DLD1 (cell line): ENCODE results near the gene MPC2.
"Not testable (repeated sequence)": the region's sequence is repeated elsewhere in the genome, so short reads cannot be mapped to it uniquely, and the experiment has no call there.

Source experiments
- in situ Hi-C: cut with HindIII; loops from 2 replicates; pipeline ENCODE4 v1.10.0; 2017; ENCODE audit warnings: low sequenced_read_pairs

Gene MPC2

DNA sequence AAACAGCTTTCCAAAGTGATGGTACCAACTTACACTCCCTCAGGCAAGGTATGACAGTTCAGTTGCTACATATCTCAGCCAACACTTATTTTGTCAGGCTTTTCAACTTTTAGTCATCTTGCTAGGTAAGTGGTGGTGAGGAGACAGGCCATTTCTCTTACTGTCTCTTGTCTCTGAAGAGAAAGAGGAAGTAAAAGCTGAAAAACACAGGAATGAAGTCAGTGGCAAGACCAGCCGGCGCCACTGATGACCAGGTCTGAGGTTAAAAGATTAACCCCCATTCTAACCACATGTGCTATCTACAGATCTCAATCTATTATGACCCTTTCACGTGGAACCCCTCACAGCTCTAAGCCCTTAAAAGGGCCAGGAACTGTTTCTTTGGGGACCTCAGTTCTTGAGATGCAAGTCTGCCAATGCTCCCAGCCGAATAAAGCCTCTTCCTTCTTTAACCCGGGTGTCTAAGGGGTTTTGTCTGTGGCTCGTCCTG lies 27.1 kb downstream of the MPC2 start:
- in situ Hi-C loops = no loop called here

DNA sequence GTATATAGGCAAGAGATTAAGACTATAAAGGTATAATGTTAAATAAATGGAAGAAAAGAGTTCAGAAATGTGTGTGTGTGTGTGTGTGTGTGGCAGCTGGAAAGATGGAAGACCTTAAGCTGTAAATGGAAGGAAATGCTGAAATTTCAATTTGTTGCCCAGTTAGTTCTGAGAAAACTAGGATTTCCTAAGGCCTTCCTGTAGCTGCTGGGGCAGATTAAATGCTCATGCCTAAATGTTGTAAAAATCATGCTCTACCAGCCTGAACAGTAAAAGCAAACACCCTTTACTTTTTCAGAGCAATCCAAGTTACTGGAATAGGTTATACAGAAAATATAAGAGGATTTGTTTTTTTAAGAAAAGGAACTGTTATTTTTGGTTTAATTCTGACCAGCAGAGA lies 31.2 kb downstream of the MPC2 start:
- in situ Hi-C loops = no loop called here

DNA sequence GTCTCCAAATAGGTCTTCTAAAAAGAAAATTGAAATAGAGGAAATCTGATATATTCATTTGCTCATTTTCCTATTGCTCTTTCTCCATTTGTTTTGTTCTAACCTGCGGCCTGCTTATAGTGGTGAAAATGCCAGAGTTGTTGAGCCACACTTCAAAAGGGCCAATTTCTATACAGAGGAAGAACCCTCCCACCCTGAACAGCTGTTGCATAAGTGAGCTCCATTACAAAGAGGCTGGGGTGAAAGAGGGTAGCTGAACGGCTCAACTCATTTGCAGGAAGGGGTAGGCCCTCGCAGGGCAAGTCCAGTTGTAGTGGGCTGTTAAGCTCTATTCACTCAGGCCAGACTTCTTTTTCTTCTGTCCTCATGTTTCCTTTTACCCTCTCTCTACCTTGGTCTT lies 31.7 kb downstream of the MPC2 start:
- in situ Hi-C loops = no loop called here

DNA sequence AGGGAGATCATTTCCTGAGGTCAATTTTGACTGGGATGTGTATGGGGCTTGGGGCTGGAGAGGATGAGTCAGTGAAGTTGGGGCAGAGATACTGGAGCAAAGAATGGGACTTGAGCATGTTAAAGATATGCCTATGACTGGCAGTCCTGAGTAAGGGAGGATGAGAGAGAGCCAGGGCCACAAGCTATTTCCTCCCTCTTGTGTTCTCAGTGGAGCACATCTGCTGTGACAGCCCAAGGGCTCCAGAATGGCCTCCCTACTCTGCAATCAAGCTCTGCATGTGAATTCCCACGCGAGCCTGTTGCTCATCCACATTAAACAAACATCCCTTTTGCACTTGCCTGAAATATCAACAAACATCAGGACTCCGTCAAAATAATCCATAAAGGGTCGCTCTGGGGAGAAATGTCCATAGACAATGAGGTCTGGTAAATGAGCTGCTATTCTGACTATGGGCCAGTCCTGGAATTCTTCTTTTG lies 32.2 kb downstream of the MPC2 start:
- in situ Hi-C loops = no loop called here

DNA sequence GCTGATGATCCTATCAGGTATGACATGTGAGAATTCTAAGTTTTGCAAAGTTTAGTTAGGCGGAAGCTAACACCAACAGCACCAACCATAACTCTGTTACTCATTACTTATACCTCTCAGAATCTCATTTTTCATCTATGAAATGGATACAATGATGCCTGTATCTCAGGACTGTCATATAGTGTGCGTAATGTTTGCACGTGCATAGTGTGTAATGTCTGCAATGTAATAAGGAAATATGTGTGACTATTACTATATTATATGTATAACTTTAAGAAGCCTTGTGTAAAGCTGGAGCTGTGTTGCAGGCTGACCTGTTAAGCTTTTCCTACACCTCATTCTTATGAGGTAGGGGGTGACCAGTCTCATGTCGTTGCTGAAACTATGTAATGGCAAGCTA lies 36.0 kb downstream of the MPC2 start:
- in situ Hi-C loops = no loop called here

DNA sequence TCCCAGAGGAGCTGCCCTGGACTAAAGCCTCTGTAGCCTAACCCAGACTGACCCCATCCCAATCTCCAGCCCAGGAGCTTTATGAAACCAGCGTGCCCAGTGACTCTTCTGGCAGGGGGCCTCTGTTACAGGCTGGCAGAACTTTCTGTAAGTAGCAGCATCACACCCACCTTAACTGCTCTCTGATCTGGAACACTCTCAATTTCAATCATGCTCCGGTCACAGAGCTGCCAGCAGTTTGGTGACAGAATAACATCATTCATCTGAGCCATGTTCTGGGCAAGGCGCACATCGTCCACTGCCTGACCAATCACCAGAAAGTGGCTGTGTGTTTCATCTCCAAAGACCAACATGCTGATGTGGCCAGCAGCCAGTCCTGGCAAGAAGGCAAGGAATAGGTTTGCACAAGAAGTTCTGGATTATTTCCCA lies 37.6 kb downstream of the MPC2 start:
- in situ Hi-C loops = no loop called here

DNA sequence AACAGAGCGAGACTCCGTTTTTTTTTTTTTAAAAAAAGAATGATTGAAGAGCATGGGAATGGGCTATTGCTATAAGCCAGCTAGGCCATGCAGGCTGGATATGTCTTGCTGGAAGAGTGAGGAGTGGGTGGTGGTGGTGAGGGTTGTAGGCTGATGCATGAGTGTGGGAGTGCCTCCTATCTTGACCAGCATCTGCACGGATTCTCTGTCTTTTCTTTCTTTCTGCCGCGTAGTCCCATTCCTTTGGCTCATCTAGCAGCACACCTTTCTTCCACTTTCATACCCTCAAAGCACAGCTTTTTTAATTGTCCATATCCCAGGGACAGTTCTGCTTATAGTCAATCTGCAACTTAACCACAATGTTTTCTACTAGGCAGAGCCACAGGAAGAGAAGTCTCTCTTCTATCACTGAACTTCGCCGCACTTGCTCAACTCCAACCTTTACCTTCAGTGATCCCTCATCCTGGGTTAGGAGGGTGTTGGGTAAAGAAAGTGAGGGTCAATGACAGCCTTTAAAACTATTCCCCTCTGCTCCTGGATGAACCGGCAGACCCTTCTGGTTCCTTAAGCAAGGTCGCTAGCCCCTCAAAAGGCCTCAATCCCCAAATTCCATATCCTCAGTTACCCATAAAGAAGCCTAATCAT lies 38.2 kb downstream of the MPC2 start:
- in situ Hi-C loops = no loop called here

DNA sequence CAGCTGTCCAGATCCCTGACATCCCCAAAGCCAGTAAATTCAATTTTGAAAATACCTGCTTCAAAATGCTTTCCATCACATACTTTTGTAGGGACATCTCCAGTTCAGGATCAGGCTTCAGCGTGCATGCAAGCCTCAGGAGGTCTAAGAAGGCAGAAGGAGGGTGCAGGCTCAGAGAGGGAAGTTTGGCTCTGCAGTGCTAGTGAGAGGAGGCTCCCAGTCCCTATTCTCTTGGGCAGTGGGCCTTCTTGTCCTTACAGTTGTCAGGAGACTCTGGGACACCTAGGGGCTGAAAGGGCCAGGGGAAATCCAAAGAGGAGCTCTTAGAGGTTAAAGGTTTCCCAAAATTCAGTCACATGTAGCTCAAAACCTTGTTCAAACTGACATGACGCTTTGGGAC lies 43.1 kb downstream of the MPC2 start:
- in situ Hi-C loops = no loop called here

DNA sequence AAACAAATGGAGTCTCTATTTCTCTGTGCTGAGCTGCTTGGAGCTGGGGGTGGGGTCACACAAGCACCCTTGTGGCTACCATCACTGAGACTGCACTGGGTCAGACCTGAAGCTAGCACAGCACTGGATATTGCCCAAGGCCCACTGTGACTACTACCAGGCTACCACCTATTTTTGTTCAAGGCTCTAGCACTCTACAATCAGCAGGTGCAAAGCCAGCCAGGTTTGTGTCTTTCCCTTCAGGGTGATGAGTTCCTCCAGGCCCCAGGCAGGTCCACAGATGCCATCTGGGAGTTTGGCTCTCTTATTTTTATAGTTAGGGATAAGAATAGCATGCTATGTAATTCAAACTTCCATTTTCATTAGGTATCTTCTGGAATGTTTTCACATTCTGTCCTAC lies 46.5 kb downstream of the MPC2 start:
- in situ Hi-C loops = no loop called here

DNA sequence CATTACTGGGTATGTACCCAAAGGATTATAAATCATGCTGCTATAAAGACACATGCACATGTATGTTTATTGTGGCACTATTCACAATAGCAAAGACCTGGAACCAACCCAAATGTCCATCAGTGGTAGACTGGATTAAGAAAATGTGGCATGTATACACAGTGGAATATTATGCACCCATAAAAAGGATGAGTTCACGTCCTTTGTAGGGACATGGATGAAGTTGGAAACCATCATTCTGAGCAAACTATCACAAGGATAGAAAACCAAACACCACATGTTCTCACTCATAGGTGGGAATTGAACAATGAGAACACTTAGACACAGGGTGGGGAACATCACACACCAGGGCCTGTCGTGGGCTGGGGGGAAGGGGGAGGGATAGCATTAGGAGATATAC lies 49.7 kb downstream of the MPC2 start:
- in situ Hi-C loops = not testable (repeated sequence)

DNA sequence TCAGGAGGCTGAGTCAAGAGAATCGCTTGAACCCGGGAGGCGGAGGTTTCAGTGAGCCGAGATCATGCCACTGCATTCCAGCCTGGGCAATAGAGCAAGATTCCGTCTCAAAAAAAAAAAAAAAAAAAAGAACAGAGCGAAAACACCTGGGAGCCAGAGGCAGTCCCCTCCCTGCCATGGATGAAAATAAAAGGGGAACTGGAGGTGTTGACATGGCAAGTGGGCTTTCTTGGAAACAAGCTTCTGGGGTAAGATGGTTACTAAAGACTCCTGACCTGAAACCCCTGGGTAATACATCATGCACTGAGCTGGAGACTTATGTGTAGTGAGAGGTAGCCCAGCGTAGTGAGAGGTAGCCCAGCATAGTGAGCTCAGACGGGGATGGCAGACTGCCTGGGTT lies 54.5 kb downstream of the MPC2 start:
- in situ Hi-C loops = no loop called here

DNA sequence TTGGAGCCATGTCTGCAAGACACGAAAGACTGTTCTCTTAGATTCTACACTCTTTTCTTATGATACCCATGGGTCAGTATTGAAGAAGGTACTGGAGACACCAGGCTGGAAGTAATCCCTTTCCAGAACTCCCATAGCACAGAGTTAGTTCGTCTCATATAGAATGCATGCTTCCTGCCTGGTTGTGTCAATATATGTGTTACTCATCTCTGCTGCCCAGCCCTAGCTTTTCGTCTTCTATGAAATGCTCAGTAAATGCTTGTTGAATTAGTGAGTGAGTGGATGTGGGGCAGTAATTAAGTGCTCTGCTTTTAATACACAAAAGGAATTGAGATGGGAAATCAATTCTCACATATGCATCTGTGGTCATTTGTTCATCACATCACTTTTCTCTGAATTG lies 55.1 kb downstream of the MPC2 start:
- in situ Hi-C loops = no loop called here

DNA sequence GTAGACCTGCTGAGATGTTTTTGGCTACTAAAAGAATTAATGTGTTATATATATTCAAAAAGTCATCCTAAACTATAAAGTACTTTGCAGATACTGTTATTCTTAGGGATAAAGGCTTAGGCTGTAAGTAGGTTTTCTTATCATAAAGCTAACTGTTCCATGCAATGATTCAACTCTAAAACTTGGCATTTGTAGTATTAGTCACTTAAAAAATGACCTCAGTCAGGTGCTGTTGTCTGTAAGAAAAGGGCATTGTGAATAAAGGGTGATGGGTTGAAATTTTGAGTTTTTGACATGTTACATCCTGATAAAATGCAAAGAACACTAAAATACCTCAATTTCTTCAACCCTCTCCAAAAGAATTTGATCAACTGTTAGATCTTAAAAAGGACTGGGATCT lies 55.8 kb downstream of the MPC2 start:
- in situ Hi-C loops = no loop called here

DNA sequence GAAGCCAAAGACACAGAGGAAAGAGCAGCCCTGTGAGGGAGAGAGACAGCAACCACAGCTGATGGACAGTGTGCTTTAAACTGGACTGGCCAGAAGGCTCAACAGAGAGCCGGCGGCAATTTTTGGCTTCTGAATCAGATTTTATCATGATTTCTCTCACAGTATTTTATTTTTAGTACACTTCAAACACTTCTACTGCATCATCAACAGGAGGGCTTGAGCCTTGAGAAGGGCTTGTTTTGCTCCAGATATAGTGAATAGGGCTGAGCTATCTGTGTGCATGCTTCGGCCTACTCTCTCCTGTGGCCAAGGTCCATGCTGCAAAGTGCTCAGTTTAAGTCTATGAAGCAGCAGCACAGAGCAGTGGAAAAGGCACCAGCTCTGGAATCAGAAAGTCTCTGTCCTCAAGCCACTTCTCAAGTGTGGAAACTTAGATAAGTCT lies 56.3 kb downstream of the MPC2 start:
- in situ Hi-C loops = no loop called here

DNA sequence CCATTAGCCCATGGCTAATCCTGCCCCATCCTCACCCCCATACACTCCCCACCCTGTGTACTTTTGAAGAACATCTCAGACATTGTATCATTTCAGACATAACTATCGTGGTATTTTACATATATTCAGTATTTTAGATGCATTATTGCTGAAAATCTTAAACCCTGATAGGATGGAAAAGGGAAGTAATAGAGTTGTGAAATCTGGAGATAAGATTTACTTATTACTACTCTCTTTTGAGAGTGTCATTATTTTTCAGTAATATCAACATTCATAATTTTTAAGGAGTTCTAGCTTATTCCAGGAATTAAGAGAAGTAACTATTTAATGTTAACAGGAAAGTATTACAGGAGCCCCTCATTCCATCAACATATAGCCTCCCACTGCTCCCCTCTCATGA lies 57.4 kb downstream of the MPC2 start:
- in situ Hi-C loops = no loop called here

DNA sequence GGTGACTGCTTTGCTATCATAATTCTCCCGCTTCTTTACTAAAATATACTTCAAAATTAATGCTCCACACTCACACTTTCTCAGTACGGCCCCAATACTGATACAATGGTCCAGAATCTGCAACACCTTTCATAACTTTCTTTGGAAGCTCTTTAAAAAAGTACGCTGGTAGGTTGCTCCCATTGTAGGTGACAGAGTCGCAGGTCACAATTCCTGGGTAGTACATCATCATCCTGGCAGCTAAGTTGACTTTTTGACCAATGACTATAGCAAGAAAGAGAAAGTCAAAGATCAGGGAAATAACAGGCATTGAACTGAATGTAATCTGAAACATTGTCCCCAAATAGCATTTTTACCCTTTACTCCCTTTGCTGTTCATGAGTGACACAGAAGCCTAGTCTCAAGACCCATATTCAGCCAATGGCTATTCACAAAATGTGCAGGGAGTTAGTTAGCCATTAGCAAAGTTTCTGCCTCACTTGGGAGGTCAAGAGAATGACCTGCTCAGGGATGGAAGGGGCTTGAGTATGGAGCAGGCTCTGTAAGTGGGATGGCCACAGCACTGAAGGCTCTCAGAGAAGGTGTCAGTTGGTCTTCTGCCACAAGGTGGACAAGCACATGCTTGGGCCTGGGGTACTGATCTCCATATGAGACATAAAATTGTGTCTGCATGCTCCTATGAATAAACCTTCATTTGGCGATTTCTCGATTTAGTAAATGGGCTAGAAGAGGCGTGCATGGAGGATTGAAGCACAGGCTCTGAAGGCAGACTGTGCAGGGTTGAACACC lies 58.3 kb downstream of the MPC2 start:
- in situ Hi-C loops = no loop called here

DNA sequence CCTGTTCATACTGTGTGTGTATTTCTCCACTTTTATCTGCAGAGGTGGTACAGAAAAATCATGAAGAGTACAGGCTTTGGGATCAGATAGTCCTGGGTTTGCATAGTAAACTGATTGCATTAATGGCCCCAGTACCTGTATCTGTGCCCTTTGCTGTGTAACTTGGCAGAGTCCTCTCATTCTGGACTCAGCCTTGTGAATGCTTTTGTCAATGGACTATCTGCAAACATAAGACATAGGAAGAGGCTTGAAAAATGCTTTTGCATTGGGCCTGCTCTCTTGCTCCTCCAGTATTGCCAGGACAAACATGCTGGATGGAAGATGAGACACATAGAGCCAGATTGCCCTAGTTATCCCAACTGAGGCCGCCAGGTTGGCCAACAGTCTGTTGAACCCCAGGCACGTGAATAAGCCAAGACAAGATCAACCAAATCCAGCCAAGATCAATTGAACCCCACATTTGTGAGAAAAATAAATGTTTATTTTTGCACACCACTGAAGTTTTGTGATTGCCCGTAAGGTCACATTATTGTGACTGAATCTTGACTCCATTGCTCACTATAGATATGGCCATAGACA lies 60.2 kb downstream of the MPC2 start:
- in situ Hi-C loops = no loop called here

DNA sequence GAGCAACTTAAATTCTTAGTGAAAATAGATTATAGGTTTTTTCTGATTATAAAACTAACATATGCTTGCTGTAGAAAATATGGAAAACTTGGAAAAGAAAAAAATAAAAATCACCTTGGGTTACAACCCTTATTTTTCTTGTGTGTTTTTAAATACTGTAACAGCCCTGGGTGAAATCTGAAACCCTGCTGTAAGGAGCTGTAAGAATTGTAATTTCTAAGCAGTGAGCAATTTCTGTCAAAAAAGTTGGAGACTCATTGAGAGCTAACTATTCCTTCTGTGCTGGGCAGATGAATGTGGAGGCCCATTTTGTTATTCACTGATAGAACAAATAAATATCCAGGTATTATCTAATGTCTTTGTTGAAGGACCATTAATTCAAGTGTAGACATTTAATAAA lies 65.5 kb downstream of the MPC2 start:
- in situ Hi-C loops = no loop called here

DNA sequence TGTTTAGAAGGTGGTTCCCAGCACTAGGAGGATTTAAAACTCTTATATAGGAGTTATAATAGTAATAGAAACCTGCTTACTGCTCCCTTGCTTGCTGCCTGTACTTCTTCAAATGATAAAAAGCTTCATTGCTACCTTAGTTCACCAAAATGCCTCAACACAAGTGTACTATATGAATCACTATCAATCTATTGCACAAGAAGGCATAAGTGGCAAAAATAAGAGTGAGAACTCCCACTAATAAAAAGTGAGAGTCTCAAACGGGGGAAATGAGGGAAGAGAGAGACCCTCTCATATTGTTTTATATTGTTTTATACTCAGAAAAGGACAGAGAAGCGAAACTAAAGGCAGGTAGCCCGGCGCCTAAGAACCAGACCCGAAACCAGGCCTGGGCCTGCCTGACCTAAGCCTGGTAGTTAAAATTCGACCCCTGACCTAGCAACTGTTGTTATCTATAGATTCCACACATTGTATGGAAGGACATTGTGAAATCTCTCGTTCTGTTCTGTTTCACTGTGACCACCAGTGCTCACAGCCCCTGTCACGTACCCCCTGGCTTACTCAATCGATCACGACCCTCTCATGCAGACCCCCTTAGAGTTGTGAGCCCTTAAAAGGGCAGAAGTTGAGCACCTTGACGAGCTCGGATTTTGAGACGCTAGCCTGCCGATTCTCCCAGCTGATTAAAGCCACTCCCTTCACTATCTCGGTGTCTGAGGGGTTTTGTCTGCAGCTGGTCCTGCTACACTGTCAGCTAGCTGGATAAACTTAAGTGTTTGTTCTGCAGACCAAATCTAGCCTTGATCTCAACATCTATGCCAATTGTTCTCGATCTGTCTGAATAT lies 67.5 kb downstream of the MPC2 start:
- in situ Hi-C loops = not testable (repeated sequence)

DNA sequence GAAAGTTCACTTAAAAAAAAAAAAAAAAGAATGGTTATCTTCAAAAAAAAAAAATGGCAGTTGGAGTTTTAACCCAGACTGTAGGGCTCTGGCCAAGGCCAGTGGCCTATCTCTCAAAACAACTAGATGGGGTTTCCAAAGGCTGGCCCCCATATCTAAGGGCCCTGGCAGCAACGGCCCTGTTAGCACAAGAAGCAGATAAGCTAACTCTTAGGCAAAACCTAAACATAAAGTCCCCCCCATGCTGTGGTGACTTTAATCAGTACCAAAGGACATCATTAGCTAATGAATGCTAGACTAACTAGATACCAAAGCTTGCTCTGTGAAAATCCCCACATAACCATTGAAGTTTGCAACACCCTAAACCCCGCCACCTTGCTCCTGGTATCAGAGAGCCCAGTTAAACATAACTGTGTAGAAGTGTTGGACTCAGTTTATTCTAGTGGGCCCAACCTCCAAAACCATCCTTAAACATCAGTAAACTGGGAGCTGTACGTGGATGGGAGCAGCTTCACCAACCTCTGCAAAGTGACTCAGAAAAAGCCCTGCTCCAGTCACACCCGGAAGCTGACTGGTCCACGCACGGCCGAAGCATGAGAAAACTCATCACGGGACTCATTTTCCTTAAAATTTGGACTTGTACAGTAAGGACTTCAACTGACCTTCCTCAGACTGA lies 70.0 kb downstream of the MPC2 start:
- in situ Hi-C loops = not testable (repeated sequence)
